GM12878 (cell line): Measurements from ENCODE around the gene EML1. TPM values are rescaled to one million over a fixed set of nuclear protein-coding genes. Genes with fewer than 3 reads are reported as not detected.

ENCODE experiments used
- ATAC-seq: fragments of 200-7000 bp; cut with Tn5 transposase; 3 replicates; pipeline ENCODE4 v1.9.1; 2020; ENCODE audit warnings: mild to moderate bottlenecking, moderate library complexity
- BruUV-seq: library from RNA; stranded (reverse); fragments of 400-500 nt; replicated peaks from 2 replicates; lab custom pipeline; 2021; lab: Mats Ljungman, UMichigan
- CTCF ChIA-PET: fragments of 300-600 bp; sonication (Branson Sonifier 250); formaldehyde crosslinking; extraction: SDS; loops from one replicate; lab custom pipeline; 2021; ENCODE audit warnings: inconsistent platforms; lab: Yijun Ruan, JAX
- POLR2A ChIA-PET: fragments of 350-600 bp; formaldehyde crosslinking; extraction: SDS; loops from one replicate; lab custom pipeline; 2021; ENCODE audit warnings: inconsistent platforms; lab: Charles Lee
- RAD21 ChIA-PET: fragments of 300-600 bp; sonication (Branson Sonifier 250); formaldehyde crosslinking; loops from one replicate; lab custom pipeline; 2023; ENCODE audit warnings: antibody characterized with exemption; ENCODE audit not compliant: unreplicated experiment; lab: Charles Lee
- SMC1A ChIA-PET: fragments of 300-600 bp; sonication (Branson Sonifier 250); formaldehyde crosslinking; loops from one replicate; lab custom pipeline; 2023; ENCODE audit not compliant: unreplicated experiment, uncharacterized antibody; lab: Charles Lee
- DNase-seq: peaks from one replicate; pipeline ENCODE4 v3.0.0-alpha.2; 2011; ENCODE audit warnings: low read depth, low spot score
- FAIRE-seq: peaks from 3 replicates; lab custom pipeline; 2011; peaks lifted over from hg19 to GRCh38; lab: Jason Lieb, UNC
- H2AFZ ChIP-seq: 2 replicates; pipeline ENCODE4 v1.6.0; 2011; ENCODE audit warnings: low read depth, low read length, control low read depth; ENCODE audit not compliant: control insufficient read depth
- H3K27ac ChIP-seq: 2 replicates; pipeline ENCODE4 v1.5.1; 2011; ENCODE audit warnings: control low read depth; ENCODE audit not compliant: control insufficient read depth, insufficient read depth
- H3K27me3 ChIP-seq, 2 experiments: replicated peaks in 1 of 2; 2 replicates each; pipeline versions ENCODE4 v1.6.0 to v1.6.1; 2011; ENCODE audit warnings: low read length in 1 of 2; ENCODE audit not compliant: control insufficient read depth in 2 of 2, insufficient read depth in 2 of 2
- H3K36me3 ChIP-seq, 2 experiments: 2 replicates each; pipeline ENCODE4 v1.5.1; 2011; ENCODE audit warnings: low read length in 1 of 2; ENCODE audit not compliant: control insufficient read depth in 2 of 2, insufficient read depth in 2 of 2
- H3K4me1 ChIP-seq: 2 replicates; pipeline ENCODE4 v1.6.1; 2011; ENCODE audit warnings: mild to moderate bottlenecking, low read length, moderate library complexity, mixed read lengths; ENCODE audit not compliant: control insufficient read depth, insufficient read depth
- H3K4me2 ChIP-seq: 2 replicates; pipeline ENCODE4 v1.6.0; 2011; ENCODE audit warnings: control low read depth; ENCODE audit not compliant: control insufficient read depth, insufficient read depth
- H3K4me3 ChIP-seq: fragments of 200-600 bp; sonication (generic); 2 replicates; pipeline ENCODE4 v1.5.1; 2016
- H3K79me2 ChIP-seq: 2 replicates; pipeline ENCODE4 v1.6.0; 2011; ENCODE audit warnings: low read length; ENCODE audit not compliant: control insufficient read depth, insufficient read depth
- H3K9ac ChIP-seq: 2 replicates; pipeline ENCODE4 v1.8.0; 2011; ENCODE audit warnings: low read length, control low read depth, mixed read lengths; ENCODE audit not compliant: control insufficient read depth, insufficient read depth
- H3K9me3 ChIP-seq: replicated peaks from 3 replicates; pipeline ENCODE4 v1.5.1; 2011; ENCODE audit warnings: mild to moderate bottlenecking, low read length; ENCODE audit not compliant: control insufficient read depth, insufficient read depth
- H4K20me1 ChIP-seq: 2 replicates; pipeline ENCODE4 v1.6.0; 2011; ENCODE audit not compliant: control insufficient read depth, insufficient read depth
- BCLAF1 ChIP-seq: fragments of 450-650 bp; IDR thresholded peaks from 2 replicates; pipeline ENCODE4 v1.6.1; 2017; ENCODE audit warnings: antibody characterized with exemption, mild to moderate bottlenecking, moderate library complexity
- CEBPZ ChIP-seq: fragments of 150-350 bp; IDR thresholded peaks from 2 replicates; pipeline ENCODE4 v1.6.1; 2016; ENCODE audit warnings: low read depth, low read length
- CTCF ChIP-seq, 3 experiments: IDR thresholded peaks in 2 of 3; conservative IDR thresholded peaks in 1 of 3; 2 replicates each; pipeline ENCODE4 v1.5.1; 2011; ENCODE audit warnings: low read depth in 3 of 3, low read length in 3 of 3, mild to moderate bottlenecking in 3 of 3, control low read depth in 2 of 3, moderate library complexity in 2 of 3, inconsistent platforms in 1 of 3, mixed read lengths in 1 of 3; ENCODE audit not compliant: control insufficient read depth in 2 of 3, insufficient read depth in 1 of 3; ENCODE audit errors: extremely low read depth in 1 of 3
- IKZF1 ChIP-seq: fragments of 450-650 bp; conservative IDR thresholded peaks from 2 replicates; pipeline ENCODE4 v1.6.1; 2017; ENCODE audit warnings: antibody characterized with exemption, mild to moderate bottlenecking
- MLLT1 ChIP-seq: fragments of 450-650 bp; IDR thresholded peaks from 2 replicates; pipeline ENCODE4 v1.6.1; 2016; ENCODE audit warnings: mild to moderate bottlenecking
- NFYA ChIP-seq: IDR thresholded peaks from 2 replicates; pipeline ENCODE4 v1.6.1; 2011; ENCODE audit warnings: low read depth, mild to moderate bottlenecking, low read length, improper control_type of control experiment, borderline replicate concordance
- ZNF24 ChIP-seq: fragments of 450-650 bp; IDR thresholded peaks from 2 replicates; pipeline ENCODE4 v1.6.1; 2017; ENCODE audit warnings: antibody characterized with exemption, mild to moderate bottlenecking
- WGBS: methylation state at CpG from one replicate; pipeline ENCODE4 v1.1.6; 2016; ENCODE audit warnings: low lambda C conversion rate; ENCODE audit not compliant: insufficient replicate concordance, insufficient coverage; ENCODE audit errors: missing lambda C conversion rate; 5-methylcytosine and 5-hydroxymethylcytosine counted together
- in situ Hi-C: fragments of 300-500 bp; cut with MboI; formaldehyde crosslinking; loops from 9 replicates; pipeline ENCODE4 v1.14.3; 2018; ENCODE audit warnings: mixed read lengths
- intact Hi-C: fragments of 100-400 bp; cut with micrococcal nuclease; formaldehyde crosslinking; loops from one replicate; pipeline ENCODE4 v1.14.2; 2022; ENCODE audit not compliant: unreplicated experiment
- polyA plus RNA-seq, 11 experiments: library from polyadenylated mRNA; depleted of rRNA in 4 of 11; unstranded in 6 of 11; stranded (reverse) in 5 of 11; fragments of >200 nt; fragmentation: Nextera tagmentation in 4 of 11; fragmentation: Illumina TruSeq in 1 of 11; extraction: Ambion mirVana in 4 of 11; extraction: Trizol in 1 of 11; gene quantifications; 1 replicate in 1 of 11; 2 replicates in 10 of 11; pipeline versions ENCODE4 v1.2.1 to v1.2.3, GENCODE V29; 2011 to 2016; ENCODE audit warnings: inconsistent platforms in 2 of 11, missing spikeins in 2 of 11, low read depth in 1 of 11
- total RNA-seq, 4 experiments: library from RNA; depleted of rRNA in 3 of 4; stranded (reverse); fragments of >200 nt in 3 of 4; fragmentation: Illumina TruSeq in 1 of 4; extraction: Trizol in 1 of 4; gene quantifications; 2 replicates each; pipeline versions ENCODE4 v1.2.1 to v1.2.3, GENCODE V29; 2013 to 2021

The EML1 gene
- total and polyA plus RNA-seq, 10 of the 15 experiments (the other 5 are each of a cell fraction or from before 2014, with no cell fraction given) = 0.05 to 3.4 (median 0.11) TPM; not detected in 3

GRCh38 chr14:99852578-99852977 lies 59.4 kb downstream of the EML1 start:
- Histone ChIP-seq H3K36me3 (no peaks in the 10 kb centered on the region), H3K4me3 (no peak overlapping the region), H3K79me2 (no peaks in the 10 kb centered on the region), H4K20me1 (no peaks in the 10 kb centered on the region), H3K27ac (no peak overlapping the region), H3K9ac (no peak overlapping the region), H3K4me1 (no peaks in the 10 kb centered on the region), H3K4me2 (no peak overlapping the region), H3K27me3 (no peaks in the 10 kb centered on the region; a peak in 1 of 4 replicates), H3K9me3 (no peaks in the 10 kb centered on the region; the same call in 2 of the 3 replicates), H2AFZ (no peak overlapping the region)
- in situ Hi-C loops (no loop called here), intact Hi-C loops (no loop called here)
- ChIA-PET POLR2A (no interaction called here), RAD21 (no interaction called here), CTCF (no interaction called here), SMC1A (interaction anchor here (0.6 kb wide), 1 partner anchor 144 kb away, joined by 3 read pairs; no protein-coding TSS in a partner anchor)
- DNase-seq (no peak), ATAC-seq (no peak), FAIRE-seq (no peak)
- WGBS = 14% methylated on average over 4 of the region's 4 CpGs
- no TSS peak for BruUV-seq
- TF ChIP-seq CTCF (IDR thresholded peaks at IDR 0.05 in 2 of 3, conservative IDR thresholded peaks at IDR 0.05 in 1 of 3; ENCODE audit: control insufficient read depth in 2 of 3, extremely low read depth in 1 of 3, insufficient read depth in 1 of 3, low read depth in 3 of 3, low read length in 3 of 3) (no peak), MLLT1 (no peak), CEBPZ (no peak), ZNF24 (no peak), IKZF1 (no peak), BCLAF1 (no peak), NFYA (no peak)
